Esophagus squamous epithelium (tissue), 5 donors: Measurements from ENCODE around the gene SH3PXD2B. TPM values are rescaled to one million over a fixed set of nuclear protein-coding genes. Genes with fewer than 3 reads are reported as not detected.

ENCODE experiments used
- DNase-seq: peaks from one replicate; lab custom pipeline; 2025; lab: John Stamatoyannopoulos, UW
- H3K27ac ChIP-seq, 4 donors: fragments of 200-600 bp; sonication (generic); one replicate each; pipeline ENCODE4 v1.5.1; 2016 to 2019; ENCODE audit warnings: mild to moderate bottlenecking in 1 of 4
- H3K27me3 ChIP-seq, 4 donors: fragments of 200-600 bp; sonication (generic); 1 replicate in 3 of 4; 2 replicates in 1 of 4; pipeline versions ENCODE4 v1.5.1 to v1.6.0; 2017 to 2021; ENCODE audit warnings: antibody characterized with exemption in 1 of 4
- H3K36me3 ChIP-seq, 3 donors: fragments of 200-600 bp; sonication (generic); one replicate each; pipeline ENCODE4 v1.5.1; 2016 to 2019
- H3K4me1 ChIP-seq, 3 donors: fragments of 200-600 bp; sonication (generic); one replicate each; pipeline ENCODE4 v1.5.1; 2017 to 2019
- H3K4me3 ChIP-seq, 4 donors: fragments of 200-600 bp; sonication (generic); 1 replicate in 3 of 4; 2 replicates in 1 of 4; pipeline ENCODE4 v1.5.1; 2016 to 2019; ENCODE audit warnings: mild to moderate bottlenecking in 2 of 4, moderate library complexity in 1 of 4
- H3K9me3 ChIP-seq, 3 donors: fragments of 200-600 bp; sonication (generic); one replicate each; pipeline ENCODE4 v1.5.1; 2016 to 2019
- CTCF ChIP-seq, 6 experiments: fragments of 450-650 bp in 4 of 6; fragments of 200-600 bp in 2 of 6; sonication (generic) in 2 of 6; IDR thresholded peaks; one replicate each; pipeline ENCODE4 v1.5.1; 2016 to 2019; ENCODE audit warnings: antibody characterized with exemption in 6 of 6, mild to moderate bottlenecking in 4 of 6, moderate library complexity in 4 of 6
- POLR2A ChIP-seq, 4 donors: fragments of 450-650 bp; IDR thresholded peaks; one replicate each; pipeline ENCODE4 v1.6.1; 2017; ENCODE audit warnings: antibody characterized with exemption in 4 of 4, mild to moderate bottlenecking in 4 of 4, moderate library complexity in 3 of 4
- WGBS, 2 donors: methylation state at CpG; one replicate each; pipeline ENCODE4 v1.1.5; 2018; 5-methylcytosine and 5-hydroxymethylcytosine counted together
- intact Hi-C: fragments of 100-400 bp; cut with DNase I; formaldehyde crosslinking; loops from one replicate; pipeline ENCODE4 v1.15.0; 2022
- total RNA-seq, 4 donors: library from RNA; depleted of rRNA; stranded (reverse); fragments of >200 nt; gene quantifications; one replicate each; pipeline ENCODE4 v1.1.0, GENCODE V29; 2016
- donor health status: DM: yes; HTN: yes; CAD: no.

Gene SH3PXD2B
- total RNA-seq, 4 donors from 2014 or later = 7.1 to 22.1 (median 13.8) TPM

- H3K27ac ChIP-seq = no peak overlapping the region
- H3K36me3 ChIP-seq = peaks cover 0 to 60% (median 14%) of the 10 kb centered on the region in 3 donors
- H3K4me1 ChIP-seq = peaks cover 0 to 15% (median 0%) of the 10 kb centered on the region in 3 donors
- no peak for DNase-seq
- H3K9me3 ChIP-seq = no peaks in the 10 kb centered on the region
- H3K4me3 ChIP-seq = no peak overlapping the region
- TF ChIP-seq POLR2A (IDR thresholded peaks at IDR 0.05) (no peak), CTCF (IDR thresholded peaks at IDR 0.05) (no peak)
- intact Hi-C loops = no loop called here
- 70 to 92% methylated on average over 6 to 9 of the region's 9 CpGs for WGBS, 2 donors
- H3K27me3 ChIP-seq = no peaks in the 10 kb centered on the region
Observed at GRCh38 chr5:172336676-172337285, 117.5 kb downstream of the SH3PXD2B start.

- peaks cover 0 to 15% (median 0%) of the 10 kb centered on the region in 3 donors for H3K4me1 ChIP-seq
- H3K9me3 ChIP-seq = no peaks in the 10 kb centered on the region
- no peak overlapping the region for H3K27ac ChIP-seq
- no peak for DNase-seq
- H3K4me3 ChIP-seq = no peak overlapping the region
- H3K27me3 ChIP-seq = no peaks in the 10 kb centered on the region
- intact Hi-C loops = no loop called here
- peaks cover 0 to 55% (median 14%) of the 10 kb centered on the region in 3 donors for H3K36me3 ChIP-seq
- TF ChIP-seq POLR2A (IDR thresholded peaks at IDR 0.05) (no peak), CTCF (IDR thresholded peaks at IDR 0.05) (no peak)
- WGBS, 2 donors = 56 to 63% methylated on average over 5 to 6 of the region's 10 CpGs
Observed at GRCh38 chr5:172336264-172336663, 118.1 kb downstream of the SH3PXD2B start.

DNA sequence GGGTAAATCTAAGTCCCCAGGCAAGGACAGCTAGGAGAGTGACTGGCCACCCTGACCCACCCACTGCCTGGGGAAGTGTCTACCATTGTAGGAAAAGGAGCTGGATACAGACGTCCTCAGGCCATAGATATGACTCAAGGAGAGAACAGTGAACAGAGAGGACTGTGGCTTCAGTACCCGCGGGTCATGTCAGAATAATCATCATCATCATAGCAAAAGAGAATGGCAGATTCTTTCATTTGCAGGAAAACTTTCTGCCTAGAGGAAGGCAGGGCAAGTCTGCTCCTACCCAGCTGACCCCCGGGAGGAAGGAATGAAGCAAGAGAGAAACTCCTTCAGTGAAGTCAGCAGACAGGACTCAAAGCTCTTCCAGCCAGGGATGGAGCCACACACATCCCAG, 118.6 kb downstream of the SH3PXD2B start:
- no peak for TF ChIP-seq CTCF (IDR thresholded peaks at IDR 0.05)
- no peak for TF ChIP-seq POLR2A (IDR thresholded peaks at IDR 0.05)
- Histone ChIP-seq H3K27me3 (no peaks in the 10 kb centered on the region), H3K4me1 (peaks cover 0 to 15% (median 0%) of the 10 kb centered on the region in 3 donors), H3K9me3 (no peaks in the 10 kb centered on the region), H3K36me3 (peaks cover 0 to 50% (median 14%) of the 10 kb centered on the region in 3 donors), H3K4me3 (no peak overlapping the region), H3K27ac (no peak overlapping the region)
- no peak for DNase-seq
- intact Hi-C loops = no loop called here
- WGBS, 2 donors = 66 to 80% methylated on average over 1 to 4 of the region's 4 CpGs

DNA sequence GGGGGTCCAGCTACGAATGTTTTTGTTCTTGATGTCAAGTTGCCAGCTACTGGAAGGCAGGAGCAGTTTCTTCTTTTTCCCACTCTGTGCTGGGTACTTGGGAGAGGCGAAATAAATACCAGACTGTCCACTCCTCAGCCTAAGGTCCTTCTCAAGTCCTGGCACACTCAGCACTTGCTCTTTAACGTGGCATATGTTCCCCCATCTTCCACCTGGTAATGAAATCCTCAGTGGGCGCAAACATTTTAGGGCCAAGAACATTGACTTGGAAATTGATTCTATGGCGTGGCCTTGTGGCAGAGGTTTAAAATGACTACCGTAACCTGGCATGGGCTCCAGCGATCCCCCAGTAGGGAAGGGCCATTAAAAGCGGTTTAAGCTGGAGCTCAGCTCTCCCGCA, 119.7 kb downstream of the SH3PXD2B start:
- intact Hi-C loops = no loop called here

More for the DNA sequence above, 119.7 kb downstream of the SH3PXD2B start:
- Histone ChIP-seq H3K27me3 (no peaks in the 10 kb centered on the region), H3K36me3 (peaks cover 0 to 39% (median 4%) of the 10 kb centered on the region in 3 donors), H3K4me1 (peaks cover 0 to 15% (median 0%) of the 10 kb centered on the region in 3 donors), H3K4me3 (no peak overlapping the region), H3K9me3 (no peaks in the 10 kb centered on the region), H3K27ac (no peak overlapping the region)
- no peak for TF ChIP-seq POLR2A (IDR thresholded peaks at IDR 0.05)
- TF ChIP-seq CTCF (IDR thresholded peaks at IDR 0.05) = no peak
- WGBS, 2 donors = 95 to 96% methylated on average over 8 to 9 of the region's 9 CpGs
- DNase-seq = no peak
